GM23248 (cell line): ENCODE data around the gene SLC12A1. TPM values are rescaled to one million over a fixed set of nuclear protein-coding genes. Genes with fewer than 3 reads are reported as not detected.
"Not testable (repeated sequence)": the region's sequence is repeated elsewhere in the genome, so short reads cannot be mapped to it uniquely, and the experiment has no call there.

ENCODE experiments used
- DNase-seq: peaks from one replicate; pipeline ENCODE4 v3.0.0-alpha.2; 2015
- H2AFZ ChIP-seq: fragments of 200-600 bp; sonication (generic); 2 replicates; pipeline ENCODE4 v1.6.1; 2016; ENCODE audit warnings: antibody characterized with exemption
- H3F3A ChIP-seq: fragments of 200-600 bp; sonication (generic); 2 replicates; pipeline ENCODE4 v1.6.1; 2016; ENCODE audit warnings: mild to moderate bottlenecking, antibody characterized with exemption, mixed run types; ENCODE audit not compliant: insufficient read depth
- H3K27ac ChIP-seq: fragments of 200-600 bp; sonication (generic); 2 replicates; pipeline ENCODE4 v1.5.1; 2016; ENCODE audit warnings: mild to moderate bottlenecking
- H3K27me3 ChIP-seq: fragments of 200-600 bp; sonication (generic); replicated peaks from 2 replicates; pipeline ENCODE4 v1.6.1; 2016; ENCODE audit warnings: mild to moderate bottlenecking; ENCODE audit not compliant: insufficient read depth
- H3K36me3 ChIP-seq: fragments of 200-600 bp; sonication (generic); 2 replicates; pipeline ENCODE4 v1.6.1; 2016; ENCODE audit warnings: low read depth, mild to moderate bottlenecking
- H3K4me1 ChIP-seq: fragments of 200-600 bp; sonication (generic); 2 replicates; pipeline ENCODE4 v1.6.1; 2016; ENCODE audit warnings: mild to moderate bottlenecking; ENCODE audit not compliant: insufficient read depth
- H3K4me2 ChIP-seq: fragments of 200-600 bp; sonication (generic); one replicate; pipeline ENCODE4 v1.6.1; 2016; ENCODE audit warnings: mild to moderate bottlenecking; ENCODE audit not compliant: unreplicated experiment
- H3K4me3 ChIP-seq: fragments of 200-600 bp; sonication (generic); 2 replicates; pipeline ENCODE4 v1.5.1; 2016; ENCODE audit warnings: mild to moderate bottlenecking
- H3K79me2 ChIP-seq: fragments of 200-600 bp; sonication (generic); 2 replicates; pipeline ENCODE4 v1.6.1; 2016; ENCODE audit warnings: mild to moderate bottlenecking; ENCODE audit not compliant: insufficient read depth
- H3K9ac ChIP-seq: fragments of 200-600 bp; sonication (generic); 2 replicates; pipeline ENCODE4 v1.6.1; 2016; ENCODE audit warnings: mild to moderate bottlenecking
- H3K9me2 ChIP-seq: fragments of 200-600 bp; sonication (generic); 2 replicates; pipeline ENCODE4 v1.6.1; 2016; ENCODE audit warnings: mixed run types, mild to moderate bottlenecking, moderate library complexity; ENCODE audit not compliant: insufficient read depth
- H3K9me3 ChIP-seq: fragments of 200-600 bp; sonication (generic); one replicate; pipeline ENCODE4 v1.6.1; 2017; ENCODE audit warnings: low read depth
- H4K20me1 ChIP-seq: fragments of 200-600 bp; sonication (generic); 2 replicates; pipeline ENCODE4 v1.6.0; 2016; ENCODE audit not compliant: insufficient read depth
- EZH2 ChIP-seq: fragments of 200-600 bp; sonication (generic); IDR thresholded peaks from 2 replicates; pipeline ENCODE4 v1.6.1; 2018; ENCODE audit warnings: antibody characterized with exemption, mild to moderate bottlenecking; ENCODE audit not compliant: insufficient read depth, poor library complexity, severe bottlenecking
- EZH2phosphoT487 ChIP-seq: fragments of 200-600 bp; sonication (generic); IDR thresholded peaks from 2 replicates; pipeline ENCODE4 v1.6.1; 2018; ENCODE audit warnings: antibody characterized with exemption, moderate library complexity, mild to moderate bottlenecking, low read depth; ENCODE audit not compliant: insufficient read depth
- WGBS, 2 experiments: methylation state at CpG; one replicate each; pipeline ENCODE4 v1.1.6; 2015 to 2017; ENCODE audit warnings: low lambda C conversion rate in 2 of 2, low coverage in 1 of 2; ENCODE audit errors: missing lambda C conversion rate in 2 of 2; 5-methylcytosine and 5-hydroxymethylcytosine counted together
- in situ Hi-C: fragments of 300-500 bp; cut with MboI; formaldehyde crosslinking; loops from 2 replicates; pipeline ENCODE4 v1.15.0; 2020
- polyA plus RNA-seq: library from polyadenylated mRNA; unstranded; fragments of >200 nt; fragmentation: Nextera tagmentation; extraction: Ambion mirVana; gene quantifications from 2 replicates; pipeline ENCODE4 v1.2.1, GENCODE V29; 2016
- total RNA-seq: library from RNA; depleted of rRNA; stranded (reverse); fragments of >200 nt; shearing (Covaris generic); gene quantifications from 2 replicates; pipeline ENCODE4 v1.2.3, GENCODE V29; 2014

SLC12A1 gene
- total and polyA plus RNA-seq, 2 experiments from 2014 or later = not detected

GRCh38 chr15:48318131-48318530 is 112.0 kb downstream of the SLC12A1 start:
- Histone ChIP-seq H2AFZ (no peak overlapping the region), H3K9ac (no peak overlapping the region), H3K79me2 (no peaks in the 10 kb centered on the region), H3K27ac (no peak overlapping the region), H3K9me3 (no peaks in the 10 kb centered on the region), H3K4me3 (no peak overlapping the region), H3K4me1 (no peaks in the 10 kb centered on the region), H4K20me1 (no peaks in the 10 kb centered on the region), H3F3A (no peaks in the 10 kb centered on the region), H3K4me2 (no peak overlapping the region), H3K9me2 (no peaks in the 10 kb centered on the region), H3K36me3 (no peaks in the 10 kb centered on the region), H3K27me3 (no peaks in the 10 kb centered on the region)
- whole genome bisulfite sequencing, 2 experiments = 61 to 73% methylated on average over 6 of the region's 6 CpGs
- in situ Hi-C loops = no loop called here
- DNase-seq = no peak
- no peak for TF ChIP-seq EZH2phosphoT487

- Histone ChIP-seq H3K9me3 (no peaks in the 10 kb centered on the region), H3K27me3 (no peaks in the 10 kb centered on the region), H3F3A (no peaks in the 10 kb centered on the region), H3K4me1 (no peaks in the 10 kb centered on the region), H3K9ac (no peak overlapping the region), H3K9me2 (no peaks in the 10 kb centered on the region), H3K4me3 (no peak overlapping the region), H2AFZ (no peak overlapping the region), H3K36me3 (no peaks in the 10 kb centered on the region), H3K4me2 (no peak overlapping the region), H3K27ac (no peak overlapping the region), H3K79me2 (no peaks in the 10 kb centered on the region), H4K20me1 (no peaks in the 10 kb centered on the region)
- TF ChIP-seq EZH2phosphoT487 = no peak
- TF ChIP-seq EZH2 = no peak
- 95 to 96% methylated on average over 7 of the region's 7 CpGs for WGBS, 2 experiments
- in situ Hi-C loops = no loop called here
- DNase-seq = no peak
These were observed 117.2 kb downstream of the SLC12A1 start for GRCh38 chr15:48323294-48323693.

- in situ Hi-C loops = no loop called here
- WGBS, 2 experiments = 75 to 79% methylated on average over 5 of the region's 5 CpGs
- H3K4me3 ChIP-seq = no peak overlapping the region
These were observed 118.8 kb downstream of the SLC12A1 start for GRCh38 chr15:48324949-48325348.

GRCh38 chr15:48325400-48325799 is 119.3 kb downstream of the SLC12A1 start:
- Histone ChIP-seq H3K4me2 (no peak overlapping the region), H3K9me2 (no peaks in the 10 kb centered on the region), H3K9ac (no peak overlapping the region), H2AFZ (no peak overlapping the region), H4K20me1 (no peaks in the 10 kb centered on the region), H3F3A (peaks cover 6% of the 10 kb centered on the region; the same call in 1 of the 2 replicates), H3K27ac (no peak overlapping the region), H3K36me3 (no peaks in the 10 kb centered on the region), H3K4me3 (no peak overlapping the region), H3K79me2 (peaks cover 12% of the 10 kb centered on the region), H3K4me1 (peaks cover 7% of the 10 kb centered on the region; the same call in 1 of the 2 replicates), H3K27me3 (no peaks in the 10 kb centered on the region), H3K9me3 (no peaks in the 10 kb centered on the region)
- in situ Hi-C loops = no loop called here
- no peak for TF ChIP-seq EZH2phosphoT487
- TF ChIP-seq EZH2 = no peak
- DNase-seq = no peak
- 87 to 92% methylated on average over 5 of the region's 5 CpGs for WGBS, 2 experiments

More at GRCh38 chr15:48324949-48325348, 118.8 kb downstream of the SLC12A1 start:
- no peaks in the 10 kb centered on the region for H3K9me3 ChIP-seq
- H3K9me2 ChIP-seq = no peaks in the 10 kb centered on the region
- DNase-seq = no peak
- peaks cover 2% of the 10 kb centered on the region; the same call in 1 of the 2 replicates for H3K4me1 ChIP-seq
- H3K27me3 ChIP-seq = no peaks in the 10 kb centered on the region
- H3K27ac ChIP-seq = no peak overlapping the region
- H3K36me3 ChIP-seq = no peaks in the 10 kb centered on the region
- TF ChIP-seq EZH2 = no peak
- TF ChIP-seq EZH2phosphoT487 = no peak
- no peak overlapping the region for H3K4me2 ChIP-seq
- peaks cover 7% of the 10 kb centered on the region for H3K79me2 ChIP-seq
- no peaks in the 10 kb centered on the region for H4K20me1 ChIP-seq
- H3K9ac ChIP-seq = no peak overlapping the region
- no peak overlapping the region for H2AFZ ChIP-seq
- H3F3A ChIP-seq = peaks cover 1% of the 10 kb centered on the region; the same call in 1 of the 2 replicates

- H3K79me2 ChIP-seq = peaks cover 12% of the 10 kb centered on the region
- in situ Hi-C loops, H3K27me3 ChIP-seq, H3K9ac ChIP-seq, H3K9me3 ChIP-seq, H2AFZ ChIP-seq, H3K36me3 ChIP-seq, H3K9me2 ChIP-seq, H4K20me1 ChIP-seq, H3K4me1 ChIP-seq, H3K4me2 ChIP-seq, H3F3A ChIP-seq, H3K27ac ChIP-seq, H3K4me3 ChIP-seq, DNase-seq: not testable (repeated sequence)
- WGBS, 2 experiments = 96 to 98% methylated on average over 6 of the region's 6 CpGs
These were observed 120.1 kb downstream of the SLC12A1 start for GRCh38 chr15:48326180-48326579.
